H7 (cell line): ENCODE data around the gene USP44. TPM values are rescaled to one million over a fixed set of nuclear protein-coding genes. Genes with fewer than 3 reads are reported as not detected.

Experiments used
- DNase-seq: peaks from one replicate; pipeline ENCODE4 v3.0.0; 2012
- H3K27me3 ChIP-seq: 2 replicates; pipeline ENCODE4 v1.6.0; 2011; ENCODE audit warnings: mild to moderate bottlenecking, low read length; ENCODE audit not compliant: control insufficient read depth, insufficient read depth
- H3K36me3 ChIP-seq: replicated peaks from 2 replicates; pipeline ENCODE4 v1.5.1; 2011; ENCODE audit warnings: low read length; ENCODE audit not compliant: control insufficient read depth, insufficient read depth
- H3K4me3 ChIP-seq: 2 replicates; pipeline ENCODE4 v1.5.1; 2011; ENCODE audit warnings: low read depth, mild to moderate bottlenecking, control low read depth, low read length, moderate library complexity; ENCODE audit not compliant: insufficient read depth
- total RNA-seq: library from RNA; depleted of rRNA; stranded (reverse); fragments of >200 nt; shearing (Covaris generic); gene quantifications from 2 replicates; pipeline ENCODE4 v1.2.3, GENCODE V29; 2014

The USP44 gene
- total RNA-seq, 1 experiment from 2014 or later = 102 TPM

DNA sequence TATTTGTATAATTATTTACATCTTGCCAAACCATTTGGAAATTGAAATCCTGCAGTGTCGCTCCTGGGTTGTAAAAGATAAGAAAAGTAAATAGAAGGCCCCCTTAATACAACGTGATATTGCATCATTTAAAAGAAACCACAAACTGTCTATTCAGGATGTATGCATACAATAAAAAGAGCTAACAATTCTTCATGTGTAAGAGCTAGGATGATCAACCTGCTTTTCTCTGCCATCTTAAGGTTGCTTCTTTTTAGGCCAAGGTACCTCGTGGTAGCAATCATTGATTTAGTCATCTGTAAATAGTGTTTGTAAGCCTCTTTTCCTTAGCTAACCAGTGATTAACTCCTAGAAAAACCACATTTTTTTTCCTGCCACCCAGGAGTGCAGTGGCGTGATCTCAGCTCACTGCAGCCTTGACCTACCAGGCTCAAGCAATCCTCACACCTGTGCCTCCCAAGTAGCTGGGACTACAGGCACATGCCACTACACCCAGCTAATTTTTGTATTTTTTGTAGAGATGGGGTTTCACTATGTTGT is 3.3 kb upstream of the USP44 start:
- H3K4me3 ChIP-seq = no peak overlapping the region
- H3K27me3 ChIP-seq = no peaks in the 10 kb centered on the region
- no peaks in the 10 kb centered on the region for H3K36me3 ChIP-seq
- no peak for DNase-seq

- Histone ChIP-seq H3K4me3 (no peak overlapping the region), H3K36me3 (no peaks in the 10 kb centered on the region), H3K27me3 (no peaks in the 10 kb centered on the region)
- no peak for DNase-seq
Measured at GRCh38 chr12:95553197-95553943, 2.1 kb upstream of the USP44 start.

- Histone ChIP-seq H3K27me3 (no peaks in the 10 kb centered on the region), H3K36me3 (no peaks in the 10 kb centered on the region), H3K4me3 (peak overlapping the region; percentile 96)
- DNase-seq = no peak
Measured at GRCh38 chr12:95551913-95552516, 739 bp upstream of the USP44 start.

DNA sequence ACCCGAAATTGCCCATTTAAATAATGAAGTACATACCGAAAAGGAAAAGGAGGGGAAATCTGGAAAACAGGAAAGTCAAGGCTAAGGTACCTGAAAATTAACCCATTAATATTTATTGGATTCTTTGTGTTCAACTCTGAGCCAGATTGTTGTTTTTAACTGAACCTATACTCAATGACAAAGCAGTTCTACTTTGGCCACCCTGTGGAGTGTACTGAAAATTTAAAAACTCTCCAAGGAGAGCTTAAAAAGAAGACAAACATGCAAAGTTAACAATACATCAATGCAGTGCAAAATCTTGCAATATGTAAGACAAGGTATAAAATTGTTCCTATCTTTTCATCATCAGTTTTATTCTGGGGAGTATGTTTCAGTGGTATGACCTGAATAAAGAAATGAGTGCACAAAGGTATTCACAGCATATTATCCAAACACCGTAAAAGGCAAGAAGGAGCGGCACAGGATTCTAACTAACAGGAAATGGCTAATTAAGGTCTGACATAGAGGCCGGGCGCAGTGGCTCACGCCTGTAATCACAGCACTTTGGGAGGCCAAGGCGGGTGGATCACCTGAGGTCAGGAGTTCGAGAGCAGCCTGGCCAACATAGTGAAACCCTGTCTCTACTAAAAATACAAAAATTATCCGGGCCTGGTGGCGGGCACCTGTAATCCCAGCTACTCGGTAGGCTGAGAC is 1.7 kb downstream of the USP44 start:
- H3K27me3 ChIP-seq = no peaks in the 10 kb centered on the region
- H3K4me3 ChIP-seq = peak overlapping the region; percentile 96
- no peak for DNase-seq
- H3K36me3 ChIP-seq = no peaks in the 10 kb centered on the region

GRCh38 chr12:95548539-95549391 is 2.5 kb downstream of the USP44 start:
- H3K27me3 ChIP-seq = no peaks in the 10 kb centered on the region
- peak; percentile 95 for DNase-seq
- H3K4me3 ChIP-seq = peak overlapping the region; percentile 96
- no peaks in the 10 kb centered on the region for H3K36me3 ChIP-seq

DNA sequence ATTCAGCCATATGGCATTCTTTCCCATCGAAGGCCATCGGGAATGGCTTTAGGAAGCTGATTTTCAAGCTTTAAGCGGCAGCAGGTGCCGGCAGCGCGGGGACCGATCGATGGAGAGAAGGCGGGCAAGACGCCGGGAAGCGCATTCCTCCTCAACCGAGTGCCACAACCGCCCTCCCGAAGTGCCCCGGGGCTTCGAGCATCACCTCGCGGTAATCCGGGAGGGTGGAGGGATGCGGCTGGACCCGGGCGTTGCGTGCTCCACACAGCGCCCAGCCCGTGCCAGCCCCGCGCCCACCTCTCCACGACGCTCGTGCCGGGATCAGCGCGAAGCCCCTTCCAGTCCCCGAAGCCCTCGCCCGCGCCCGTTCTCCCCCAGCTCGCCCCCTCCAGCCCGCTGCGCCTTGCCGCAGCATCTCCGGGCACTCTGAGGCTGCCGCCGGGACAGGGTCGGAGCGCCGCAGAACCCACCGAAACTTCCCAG is 3.2 kb downstream of the USP44 start:
- peak; percentile 73 for DNase-seq
- H3K36me3 ChIP-seq = no peaks in the 10 kb centered on the region
- H3K4me3 ChIP-seq = peak overlapping the region; percentile 96
- H3K27me3 ChIP-seq = no peaks in the 10 kb centered on the region

DNA sequence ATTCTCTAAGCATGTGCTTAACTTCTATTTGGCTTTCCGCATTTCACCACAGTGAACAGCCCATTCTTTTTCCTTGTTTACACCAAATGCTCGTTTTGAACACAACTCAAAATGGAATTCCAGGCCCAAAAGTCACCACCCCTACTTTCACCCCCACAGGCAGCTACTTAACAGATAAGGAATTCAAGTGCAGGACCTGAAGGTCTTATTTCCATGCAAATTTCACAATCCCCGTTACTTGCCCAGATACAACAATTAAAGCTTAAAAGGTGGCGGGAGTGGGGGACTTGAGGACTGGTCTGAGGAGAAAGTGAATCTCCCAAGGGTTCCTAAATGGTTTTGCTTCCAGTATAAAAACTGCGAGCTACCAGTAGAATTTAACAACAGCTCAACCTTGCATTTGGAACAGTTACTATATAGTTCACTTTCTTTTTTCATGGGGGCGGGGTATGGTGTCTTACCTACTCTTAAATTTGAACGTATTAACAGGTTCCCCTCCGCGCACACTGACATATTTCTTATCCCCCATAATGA is 3.7 kb downstream of the USP44 start:
- peak; percentile 64 for DNase-seq
- peak overlapping the region; percentile 96 for H3K4me3 ChIP-seq
- no peaks in the 10 kb centered on the region for H3K27me3 ChIP-seq
- H3K36me3 ChIP-seq = no peaks in the 10 kb centered on the region

DNA sequence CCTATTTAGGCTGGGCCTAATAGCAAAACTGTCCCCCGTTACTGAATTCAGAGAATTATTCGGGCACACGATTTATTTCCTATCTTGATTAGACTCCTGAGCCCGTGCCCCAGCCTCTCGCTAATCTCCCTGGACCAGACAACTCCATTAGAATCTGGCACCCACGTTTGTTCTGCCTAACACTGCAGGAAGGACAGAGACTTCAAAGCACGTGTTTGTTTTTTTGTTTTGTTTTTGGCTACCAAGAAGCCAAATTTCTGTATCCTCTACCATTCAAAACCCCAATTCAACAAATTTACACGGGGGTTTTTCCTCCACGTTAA is 4.8 kb downstream of the USP44 start:
- peak; percentile 33 for DNase-seq
- Histone ChIP-seq H3K4me3 (peak overlapping the region; percentile 24), H3K27me3 (no peaks in the 10 kb centered on the region), H3K36me3 (no peaks in the 10 kb centered on the region)

DNA sequence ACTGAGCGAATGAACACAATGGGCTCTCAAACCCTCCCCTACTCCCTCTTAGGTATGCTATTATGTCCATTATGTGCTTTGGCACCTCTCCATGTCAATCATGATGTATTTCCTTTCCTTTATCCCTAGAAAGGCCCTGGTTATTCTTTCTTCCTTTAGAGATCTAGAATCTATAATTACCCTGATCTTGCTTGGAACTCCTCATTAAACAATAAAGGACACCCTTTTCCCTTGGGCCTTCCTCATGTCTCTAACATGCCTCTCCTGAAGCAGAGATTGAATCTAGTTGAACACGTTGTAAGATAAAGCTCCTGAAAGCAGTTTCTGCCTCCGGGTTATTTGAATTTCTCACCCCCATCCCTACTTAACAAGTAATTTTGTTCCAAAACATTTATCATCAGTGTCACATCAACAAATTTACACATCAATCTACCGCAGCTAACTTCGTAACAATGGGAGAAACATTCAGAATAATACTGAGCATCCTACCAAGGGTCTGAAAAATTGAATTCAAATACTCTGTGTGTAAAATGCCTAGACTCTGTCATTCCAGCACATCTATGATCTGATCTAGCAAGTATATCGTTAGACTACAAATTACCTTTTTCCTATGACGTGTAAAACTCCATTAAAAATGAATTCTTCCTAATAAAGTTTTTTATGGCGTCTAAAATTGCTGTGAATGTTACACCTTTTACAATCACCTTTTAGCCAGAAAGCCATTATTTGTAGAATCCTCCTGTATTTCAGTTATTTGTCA is 5.4 kb downstream of the USP44 start:
- Histone ChIP-seq H3K27me3 (no peaks in the 10 kb centered on the region), H3K4me3 (peak overlapping the region; percentile 24)

GRCh38 chr12:95545303-95545702 is 6.0 kb downstream of the USP44 start:
- DNase-seq = no peak
- Histone ChIP-seq H3K36me3 (no peaks in the 10 kb centered on the region), H3K27me3 (no peaks in the 10 kb centered on the region), H3K4me3 (peak overlapping the region; percentile 9)

More for the DNA sequence above, 5.4 kb downstream of the USP44 start:
- H3K36me3 ChIP-seq = no peaks in the 10 kb centered on the region
- DNase-seq = no peak

GRCh38 chr12:95544756-95545155 is 6.5 kb downstream of the USP44 start:
- no peaks in the 10 kb centered on the region for H3K36me3 ChIP-seq
- H3K4me3 ChIP-seq = no peak overlapping the region
- H3K27me3 ChIP-seq = no peaks in the 10 kb centered on the region
- no peak for DNase-seq

GRCh38 chr12:95543305-95543704 is 8.0 kb downstream of the USP44 start:
- no peak overlapping the region for H3K4me3 ChIP-seq
- no peaks in the 10 kb centered on the region for H3K27me3 ChIP-seq
- DNase-seq = no peak
- no peaks in the 10 kb centered on the region for H3K36me3 ChIP-seq

- H3K36me3 ChIP-seq = no peaks in the 10 kb centered on the region
- no peak overlapping the region for H3K4me3 ChIP-seq
- DNase-seq = no peak
- H3K27me3 ChIP-seq = no peaks in the 10 kb centered on the region
Measured at GRCh38 chr12:95541436-95541835, 9.8 kb downstream of the USP44 start.
